Activated CD4-positive, alpha-beta memory T cell treated with anti-CD3 and anti-CD28 coated beads, Interleukin-2, amount 10 ng/mL, durations not matched to agents 7 days and 5 days (primary cell): ENCODE data around the gene DSCAML1. TPM values are rescaled to one million over a fixed set of nuclear protein-coding genes. Genes with fewer than 3 reads are reported as not detected.
"Not testable (repeated sequence)": the region's sequence is repeated elsewhere in the genome, so short reads cannot be mapped to it uniquely, and the experiment has no call there.

ENCODE experiments used
- CTCF ChIA-PET: fragments of 350-600 bp; sonication (Branson Sonifier 250); formaldehyde crosslinking; loops from one replicate; lab custom pipeline; 2021; ENCODE audit warnings: antibody characterized with exemption, inconsistent platforms; lab: Charles Lee
- POLR2A ChIA-PET: fragments of 350-600 bp; sonication (Branson Sonifier 250); formaldehyde crosslinking; loops from one replicate; lab custom pipeline; 2021; ENCODE audit warnings: antibody characterized with exemption; lab: Charles Lee
- DNase-seq: peaks from one replicate; pipeline ENCODE4 v3.0.0-alpha.2; 2020
- H3K27ac Mint-ChIP-seq: one replicate; pipeline ENCODE4 v1.8.0; 2021; ENCODE audit warnings: mild to moderate bottlenecking, mixed read lengths
- H3K27me3 Mint-ChIP-seq: one replicate; pipeline ENCODE4 v1.8.0; 2021; ENCODE audit warnings: mixed read lengths
- H3K36me3 Mint-ChIP-seq: one replicate; pipeline ENCODE4 v1.8.0; 2021; ENCODE audit warnings: low read depth, mixed read lengths
- H3K4me1 Mint-ChIP-seq: one replicate; pipeline ENCODE4 v1.8.0; 2021; ENCODE audit warnings: mixed read lengths
- H3K4me3 Mint-ChIP-seq: one replicate; pipeline ENCODE4 v1.8.0; 2021; ENCODE audit warnings: mild to moderate bottlenecking, mixed read lengths
- H3K9me3 Mint-ChIP-seq: one replicate; pipeline ENCODE4 v1.8.0; 2021; ENCODE audit warnings: mixed read lengths
- total RNA-seq, 2 experiments: library from RNA; stranded (reverse); gene quantifications; one replicate each; pipeline ENCODE4 v1.2.3, GENCODE V29; 2021

DSCAML1 gene
- total RNA-seq, 2 experiments from 2014 or later, result 0.03 TPM; not detected in 1

- Mint-ChIP-seq H3K4me3 (no peak overlapping the region), H3K27me3 (peaks cover 41% of the 10 kb centered on the region), H3K9me3 (no peaks in the 10 kb centered on the region), H3K27ac (no peak overlapping the region), H3K36me3 (no peaks in the 10 kb centered on the region), H3K4me1 (no peaks in the 10 kb centered on the region)
- ChIA-PET POLR2A (no interaction called here), CTCF (no interaction called here)
- no peak for DNase-seq
Observed at GRCh38 chr11:117780456-117780855, 16.6 kb downstream of the DSCAML1 start.

DNA sequence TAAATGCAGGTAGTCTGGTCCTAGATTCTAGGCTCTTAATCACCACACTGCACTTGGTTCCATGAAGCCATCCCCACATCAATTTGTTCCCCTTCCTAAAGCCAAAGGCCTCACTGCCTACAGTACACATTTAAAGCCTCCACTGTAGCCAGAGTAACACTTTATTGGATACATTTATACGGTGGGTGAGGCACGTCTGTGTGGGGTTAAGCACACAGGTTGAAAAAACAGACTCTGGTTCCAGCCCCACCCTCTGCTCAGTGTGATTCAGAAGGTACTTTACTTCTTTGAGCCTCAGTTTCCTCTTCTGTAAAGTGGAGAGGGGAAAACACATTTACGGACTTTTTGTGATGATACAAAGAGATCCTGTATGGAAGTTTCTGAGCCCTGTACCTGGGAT is 22.5 kb downstream of the DSCAML1 start:
- CTCF ChIA-PET, result no interaction called here
- H3K27me3 Mint-ChIP-seq, result peaks cover 30% of the 10 kb centered on the region
- no peak overlapping the region for H3K27ac Mint-ChIP-seq
- H3K36me3 Mint-ChIP-seq, result no peaks in the 10 kb centered on the region
- H3K4me1 Mint-ChIP-seq, result no peaks in the 10 kb centered on the region
- POLR2A ChIA-PET, result no interaction called here
- DNase-seq, result no peak
- H3K9me3 Mint-ChIP-seq, result no peaks in the 10 kb centered on the region
- H3K4me3 Mint-ChIP-seq, result no peak overlapping the region

DNA sequence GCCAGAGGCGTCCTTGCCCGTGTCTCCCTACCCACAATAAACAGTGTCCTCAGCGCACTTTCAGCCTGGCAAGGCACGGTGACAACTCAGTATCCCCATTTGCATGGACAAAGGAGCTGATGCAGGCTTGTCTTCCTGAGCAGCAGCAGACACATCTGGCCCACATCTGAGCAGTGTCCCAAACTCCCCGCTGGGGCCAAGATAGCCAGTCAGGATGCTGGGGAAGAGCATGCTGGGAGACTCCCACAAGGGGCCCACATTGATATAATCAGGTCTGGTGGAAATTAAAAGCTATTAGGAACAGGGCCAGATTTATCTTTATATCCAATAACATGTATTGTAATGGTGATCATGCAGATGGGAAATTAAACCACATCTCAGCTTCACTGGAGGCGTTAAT is 24.7 kb downstream of the DSCAML1 start:
- ChIA-PET CTCF (no interaction called here), POLR2A (no interaction called here)
- peaks cover 24% of the 10 kb centered on the region for H3K27me3 Mint-ChIP-seq

GRCh38 chr11:117771841-117772240 is 25.2 kb downstream of the DSCAML1 start:
- no peak for DNase-seq
- no peaks in the 10 kb centered on the region for H3K4me1 Mint-ChIP-seq
- H3K36me3 Mint-ChIP-seq, result no peaks in the 10 kb centered on the region
- H3K4me3 Mint-ChIP-seq, result no peak overlapping the region
- POLR2A ChIA-PET, result no interaction called here
- H3K9me3 Mint-ChIP-seq, result no peaks in the 10 kb centered on the region
- peaks cover 20% of the 10 kb centered on the region for H3K27me3 Mint-ChIP-seq
- H3K27ac Mint-ChIP-seq, result no peak overlapping the region
- CTCF ChIA-PET, result no interaction called here

More for the DNA sequence above, 24.7 kb downstream of the DSCAML1 start:
- no peaks in the 10 kb centered on the region for H3K4me1 Mint-ChIP-seq
- H3K27ac Mint-ChIP-seq, result no peak overlapping the region
- H3K4me3 Mint-ChIP-seq, result no peak overlapping the region
- no peak for DNase-seq
- H3K9me3 Mint-ChIP-seq, result no peaks in the 10 kb centered on the region
- no peaks in the 10 kb centered on the region for H3K36me3 Mint-ChIP-seq

DNA sequence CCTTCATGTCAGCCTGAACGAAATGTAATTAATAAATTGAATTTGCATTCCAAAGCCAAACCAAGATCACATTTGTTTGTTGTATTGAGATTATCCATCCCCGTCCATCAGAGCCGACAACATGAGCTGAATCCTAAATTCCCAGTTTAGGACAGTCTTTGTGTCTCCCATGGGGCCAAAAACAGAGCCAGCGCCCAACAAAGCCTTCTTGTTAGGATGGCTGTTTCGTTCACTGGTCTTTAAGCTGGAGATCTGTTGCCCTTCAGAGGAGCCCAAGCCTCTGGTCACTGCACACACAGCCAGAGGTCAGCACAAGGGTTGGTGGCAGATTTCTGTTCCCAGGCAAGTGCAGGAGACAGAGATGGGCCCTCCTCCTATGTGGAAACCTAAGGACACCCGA is 25.8 kb downstream of the DSCAML1 start:
- no peaks in the 10 kb centered on the region for H3K4me1 Mint-ChIP-seq
- no peaks in the 10 kb centered on the region for H3K9me3 Mint-ChIP-seq

GRCh38 chr11:117770061-117770460 is 27.0 kb downstream of the DSCAML1 start:
- Mint-ChIP-seq H3K27ac (no peak overlapping the region), H3K4me3 (no peak overlapping the region), H3K4me1 (no peaks in the 10 kb centered on the region), H3K27me3 (peaks cover 10% of the 10 kb centered on the region), H3K9me3 (no peaks in the 10 kb centered on the region), H3K36me3 (no peaks in the 10 kb centered on the region)
- POLR2A ChIA-PET, result no interaction called here
- no peak for DNase-seq
- CTCF ChIA-PET, result no interaction called here

More for the DNA sequence above, 25.8 kb downstream of the DSCAML1 start:
- ChIA-PET CTCF (no interaction called here), POLR2A (no interaction called here)
- no peak for DNase-seq
- no peak overlapping the region for H3K4me3 Mint-ChIP-seq
- peaks cover 15% of the 10 kb centered on the region for H3K27me3 Mint-ChIP-seq
- H3K27ac Mint-ChIP-seq, result no peak overlapping the region
- no peaks in the 10 kb centered on the region for H3K36me3 Mint-ChIP-seq

DNA sequence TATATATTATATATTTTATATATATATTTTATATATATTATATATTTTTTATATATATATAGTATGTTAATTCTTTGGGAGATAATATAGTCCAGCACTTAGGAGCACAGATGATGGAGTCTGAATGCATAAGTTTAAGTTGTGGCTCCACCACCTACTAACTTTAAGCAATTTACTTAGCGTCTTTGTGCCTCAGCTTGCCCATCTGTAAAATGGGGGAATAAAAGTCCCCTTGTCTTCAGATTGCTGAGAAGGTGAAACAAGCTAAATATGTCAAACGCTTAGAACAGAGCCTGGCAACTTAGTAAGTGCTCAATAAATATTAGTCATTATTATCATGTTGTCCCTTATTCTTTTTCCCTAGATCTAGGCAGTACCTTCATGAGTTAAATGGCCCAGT is 27.5 kb downstream of the DSCAML1 start:
- no peaks in the 10 kb centered on the region for H3K36me3 Mint-ChIP-seq
- H3K4me1 Mint-ChIP-seq, result no peaks in the 10 kb centered on the region
- no peak for DNase-seq
- H3K4me3 Mint-ChIP-seq, result no peak overlapping the region
- H3K9me3 Mint-ChIP-seq, result no peaks in the 10 kb centered on the region
- no peak overlapping the region for H3K27ac Mint-ChIP-seq
- POLR2A ChIA-PET, result no interaction called here
- H3K27me3 Mint-ChIP-seq, result peaks cover 8% of the 10 kb centered on the region
- CTCF ChIA-PET, result no interaction called here

- DNase-seq, result no peak
Observed at GRCh38 chr11:117768506-117768905, 28.5 kb downstream of the DSCAML1 start.

DNA sequence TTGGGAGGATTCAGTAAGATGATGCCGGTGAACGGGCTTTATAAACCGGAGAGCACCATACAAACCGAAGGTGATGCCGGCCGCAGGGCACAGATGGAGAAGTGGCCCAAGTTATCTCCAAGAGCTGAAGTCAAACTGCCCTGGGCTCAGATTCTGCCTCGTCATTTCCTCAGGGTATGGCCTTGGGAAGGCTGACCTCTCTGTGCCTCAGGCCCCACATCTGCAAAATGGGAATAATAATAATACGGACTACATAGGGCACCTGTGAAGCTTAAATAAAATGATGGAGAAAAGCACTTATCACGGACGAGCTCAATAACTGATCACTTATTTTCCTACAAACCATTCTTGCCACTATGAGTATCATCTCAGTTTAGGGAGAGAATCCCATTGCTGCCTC is 29.9 kb downstream of the DSCAML1 start:
- no peak for DNase-seq
- Mint-ChIP-seq H3K4me1 (no peaks in the 10 kb centered on the region), H3K36me3 (no peaks in the 10 kb centered on the region), H3K4me3 (no peak overlapping the region), H3K27me3 (peaks cover 4% of the 10 kb centered on the region), H3K9me3 (no peaks in the 10 kb centered on the region), H3K27ac (no peak overlapping the region)
- CTCF ChIA-PET, result no interaction called here
- POLR2A ChIA-PET, result no interaction called here

More at GRCh38 chr11:117768506-117768905, 28.5 kb downstream of the DSCAML1 start:
- Mint-ChIP-seq H3K4me1 (no peaks in the 10 kb centered on the region), H3K27me3 (peaks cover 4% of the 10 kb centered on the region), H3K27ac (no peak overlapping the region), H3K4me3 (no peak overlapping the region), H3K9me3 (no peaks in the 10 kb centered on the region), H3K36me3 (no peaks in the 10 kb centered on the region)
- ChIA-PET POLR2A (no interaction called here), CTCF (no interaction called here)

GRCh38 chr11:117766576-117766975 is 30.4 kb downstream of the DSCAML1 start:
- no peak overlapping the region for H3K27ac Mint-ChIP-seq
- no peaks in the 10 kb centered on the region for H3K36me3 Mint-ChIP-seq
- ChIA-PET POLR2A (no interaction called here), CTCF (no interaction called here)
- H3K27me3 Mint-ChIP-seq, result peaks cover 4% of the 10 kb centered on the region
- H3K4me1 Mint-ChIP-seq, result no peaks in the 10 kb centered on the region
- H3K4me3 Mint-ChIP-seq, result no peak overlapping the region
- no peak for DNase-seq
- no peaks in the 10 kb centered on the region for H3K9me3 Mint-ChIP-seq

DNA sequence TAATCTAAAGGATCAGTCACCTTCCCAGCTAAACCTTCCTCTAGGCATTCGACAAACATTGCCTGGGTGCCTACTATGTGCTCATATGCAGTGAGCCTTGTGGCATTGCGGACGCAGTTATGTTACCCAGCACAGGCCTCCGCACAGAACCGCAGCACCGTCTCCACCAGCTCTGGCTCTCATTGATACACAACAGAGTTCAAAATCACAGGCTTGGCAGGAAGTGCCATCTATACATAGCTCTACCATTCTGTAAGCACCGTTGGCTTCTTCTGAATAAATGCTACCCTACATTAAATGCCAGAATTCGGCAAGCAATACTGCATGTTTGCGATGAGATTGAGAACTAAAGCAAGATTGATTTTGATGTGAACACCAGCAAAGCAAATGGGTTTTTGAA is 31.0 kb downstream of the DSCAML1 start:
- Mint-ChIP-seq H3K27ac (no peak overlapping the region), H3K9me3 (no peaks in the 10 kb centered on the region)

GRCh38 chr11:117765068-117765467 is 31.9 kb downstream of the DSCAML1 start:
- Mint-ChIP-seq H3K27ac (no peak overlapping the region), H3K9me3 (no peaks in the 10 kb centered on the region), H3K27me3 (peaks cover 4% of the 10 kb centered on the region), H3K4me3 (no peak overlapping the region), H3K36me3 (no peaks in the 10 kb centered on the region), H3K4me1 (no peaks in the 10 kb centered on the region)
- CTCF ChIA-PET, result no interaction called here
- POLR2A ChIA-PET, result no interaction called here
- DNase-seq, result no peak

More for the DNA sequence above, 31.0 kb downstream of the DSCAML1 start:
- ChIA-PET CTCF (no interaction called here), POLR2A (no interaction called here)
- Mint-ChIP-seq H3K4me1 (no peaks in the 10 kb centered on the region), H3K4me3 (no peak overlapping the region), H3K27me3 (peaks cover 4% of the 10 kb centered on the region), H3K36me3 (no peaks in the 10 kb centered on the region)
- DNase-seq, result no peak

DNA sequence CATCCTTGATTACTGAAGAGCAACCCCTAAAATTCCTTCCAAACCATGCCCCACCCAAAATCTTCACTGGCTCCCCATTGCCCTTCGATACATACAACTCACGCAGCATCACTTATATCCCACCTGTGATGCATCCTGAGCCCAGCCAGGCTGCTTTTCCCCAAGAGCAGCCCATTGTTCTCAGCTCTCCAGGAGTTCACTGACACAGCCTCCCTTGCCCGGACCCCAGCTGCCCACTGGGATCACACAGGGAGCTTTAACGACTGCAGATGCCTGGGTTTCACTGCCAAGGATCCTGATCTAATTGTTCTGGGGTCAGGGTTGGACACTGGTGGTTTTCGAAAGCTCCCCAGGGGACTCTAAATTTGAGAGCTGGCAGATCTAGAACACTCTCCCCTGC is 33.6 kb downstream of the DSCAML1 start:
- POLR2A ChIA-PET, DNase-seq, H3K4me1 Mint-ChIP-seq, H3K27ac Mint-ChIP-seq, H3K36me3 Mint-ChIP-seq, H3K9me3 Mint-ChIP-seq, H3K4me3 Mint-ChIP-seq, H3K27me3 Mint-ChIP-seq, CTCF ChIA-PET: not testable (repeated sequence)

- Mint-ChIP-seq H3K9me3 (no peaks in the 10 kb centered on the region), H3K27me3 (peaks cover under 1% of the 10 kb centered on the region), H3K27ac (no peak overlapping the region), H3K4me1 (no peaks in the 10 kb centered on the region), H3K36me3 (no peaks in the 10 kb centered on the region), H3K4me3 (no peak overlapping the region)
- CTCF ChIA-PET, result no interaction called here
- POLR2A ChIA-PET, result no interaction called here
- DNase-seq, result no peak
Observed at GRCh38 chr11:117761993-117762392, 35.0 kb downstream of the DSCAML1 start.
